ENCODE data around the gene CMSS1.

CMSS1 gene

DNA sequence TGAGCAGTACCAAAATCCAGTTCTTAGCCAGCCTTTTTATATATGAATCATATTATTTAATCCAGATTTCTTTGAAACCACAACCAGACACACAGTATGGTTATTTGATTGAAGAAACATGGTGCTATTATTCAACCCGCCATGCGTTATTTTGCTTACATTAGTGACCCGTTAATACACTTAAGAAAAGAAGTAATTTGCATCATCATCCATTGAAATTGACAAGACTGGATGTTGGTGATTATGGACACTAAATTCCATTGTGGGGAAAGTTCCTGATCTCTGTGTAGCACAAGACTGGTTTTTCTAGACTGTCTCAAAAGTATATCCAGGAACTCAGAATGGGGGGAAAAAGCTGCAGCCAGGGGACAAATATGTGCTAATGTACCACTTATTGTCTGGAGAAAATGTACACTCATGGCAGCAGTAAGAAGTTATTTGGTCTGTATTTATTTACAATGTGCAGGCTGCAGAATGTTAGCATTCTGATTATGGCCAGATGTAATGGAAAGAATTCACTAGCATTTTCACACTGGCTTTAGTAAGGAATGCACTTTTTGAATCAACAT is 216.3 kb downstream of the CMSS1 start:
- no peak for DNase-seq (ENCODE audit: insufficient read length, low spot score)
- FAIRE-seq = no peak
- TF ChIP-seq, protein P1, sequence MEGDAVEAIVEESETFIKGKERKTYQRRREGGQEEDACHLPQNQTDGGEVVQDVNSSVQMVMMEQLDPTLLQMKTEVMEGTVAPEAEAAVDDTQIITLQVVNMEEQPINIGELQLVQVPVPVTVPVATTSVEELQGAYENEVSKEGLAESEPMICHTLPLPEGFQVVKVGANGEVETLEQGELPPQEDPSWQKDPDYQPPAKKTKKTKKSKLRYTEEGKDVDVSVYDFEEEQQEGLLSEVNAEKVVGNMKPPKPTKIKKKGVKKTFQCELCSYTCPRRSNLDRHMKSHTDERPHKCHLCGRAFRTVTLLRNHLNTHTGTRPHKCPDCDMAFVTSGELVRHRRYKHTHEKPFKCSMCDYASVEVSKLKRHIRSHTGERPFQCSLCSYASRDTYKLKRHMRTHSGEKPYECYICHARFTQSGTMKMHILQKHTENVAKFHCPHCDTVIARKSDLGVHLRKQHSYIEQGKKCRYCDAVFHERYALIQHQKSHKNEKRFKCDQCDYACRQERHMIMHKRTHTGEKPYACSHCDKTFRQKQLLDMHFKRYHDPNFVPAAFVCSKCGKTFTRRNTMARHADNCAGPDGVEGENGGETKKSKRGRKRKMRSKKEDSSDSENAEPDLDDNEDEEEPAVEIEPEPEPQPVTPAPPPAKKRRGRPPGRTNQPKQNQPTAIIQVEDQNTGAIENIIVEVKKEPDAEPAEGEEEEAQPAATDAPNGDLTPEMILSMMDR (IDR thresholded peaks at IDR 0.05; ENCODE audit: insufficient read depth, missing control alignments) = no peak

GRCh38 chr3:100039075-100039474 is 221.4 kb downstream of the CMSS1 start:
- FAIRE-seq (no peak), DNase-seq (ENCODE audit: insufficient read length, low spot score) (no peak)
- TF ChIP-seq, protein P1 (IDR thresholded peaks at IDR 0.05; ENCODE audit: insufficient read depth, missing control alignments) = no peak

GRCh38 chr3:100040451-100041225 is 223.0 kb downstream of the CMSS1 start:
- FAIRE-seq = no peak
- TF ChIP-seq, protein P1 (IDR thresholded peaks at IDR 0.05; ENCODE audit: insufficient read depth, missing control alignments) = no peak
- DNase-seq (ENCODE audit: insufficient read length, low spot score) = no peak

GRCh38 chr3:100041328-100041749 is 223.7 kb downstream of the CMSS1 start:
- no peak for FAIRE-seq
- no peak for DNase-seq (ENCODE audit: insufficient read length, low spot score)
- TF ChIP-seq, protein P1 (IDR thresholded peaks at IDR 0.05; ENCODE audit: insufficient read depth, missing control alignments) = no peak

- FAIRE-seq = no peak
- DNase-seq (ENCODE audit: insufficient read length, low spot score) = no peak
- TF ChIP-seq, protein P1 (IDR thresholded peaks at IDR 0.05; ENCODE audit: insufficient read depth, missing control alignments) = no peak
These were observed 224.7 kb downstream of the CMSS1 start for GRCh38 chr3:100042166-100042981.

- FAIRE-seq (no peak), DNase-seq (ENCODE audit: insufficient read length, low spot score) (no peak)
- TF ChIP-seq, protein P1 (IDR thresholded peaks at IDR 0.05; ENCODE audit: insufficient read depth, missing control alignments) = no peak
These were observed 225.6 kb downstream of the CMSS1 start for GRCh38 chr3:100043271-100043670.

Measured in D721Med (cell line).